HCT116 (cell line): ENCODE data around the gene GARIN3. TPM values are rescaled to one million over a fixed set of nuclear protein-coding genes. Genes with fewer than 3 reads are reported as not detected.

Experiments used
- ATAC-seq: fragments of 200-7000 bp; cut with Tn5 transposase; 2 replicates; pipeline ENCODE4 v1.9.1; 2020; ENCODE audit warnings: mild to moderate bottlenecking, moderate library complexity
- BruUV-seq: library from RNA; stranded (reverse); fragments of 400-500 nt; replicated peaks from 2 replicates; lab custom pipeline; 2021; lab: Mats Ljungman, UMichigan
- CTCF ChIA-PET: fragments of 300-600 bp; sonication (Branson Sonifier 250); formaldehyde crosslinking; loops from one replicate; lab custom pipeline; 2021; ENCODE audit warnings: antibody characterized with exemption; lab: Charles Lee
- POLR2A ChIA-PET: fragments of 300-600, 350-600 bp; sonication (Branson Sonifier 250); formaldehyde crosslinking; loops from one replicate; lab custom pipeline; 2021; ENCODE audit warnings: antibody characterized with exemption; lab: Charles Lee
- RAD21 ChIA-PET, 2 experiments: fragments of 300-600 bp; sonication (Branson Sonifier 250); formaldehyde crosslinking; loops; one replicate each; lab custom pipeline; 2023; ENCODE audit warnings: low total read pairs in 2 of 2; ENCODE audit not compliant: uncharacterized antibody in 2 of 2, unreplicated experiment in 2 of 2, low non-redundant PET in 1 of 2; lab: Charles Lee
- DNase-seq: peaks from one replicate; pipeline ENCODE4 v3.0.0-alpha.2; 2010; ENCODE audit warnings: low read depth, low spot score
- H2AFZ ChIP-seq: fragments of 200-600 bp; shearing (Covaris generic), sonication (generic); 2 replicates; pipeline ENCODE4 v1.6.1; 2017; ENCODE audit warnings: low read depth, mixed run types, mixed read lengths, antibody characterized with exemption, low read length; ENCODE audit not compliant: poor library complexity, severe bottlenecking
- H3K27ac ChIP-seq: 2 replicates; pipeline ENCODE4 v1.5.1; 2012; ENCODE audit warnings: low read depth, low read length
- H3K27me3 ChIP-seq: fragments of 200-600 bp; sonication (generic); 2 replicates; pipeline ENCODE4 v1.6.1; 2016; ENCODE audit warnings: mixed run types, low read length, mixed read lengths; ENCODE audit not compliant: insufficient read depth
- H3K36me3 ChIP-seq, 2 experiments: fragments of 200-500 bp in 1 of 2; fragments of 200-600 bp in 1 of 2; sonication (Bioruptor generic) in 1 of 2; sonication (generic) in 1 of 2; 2 replicates each; pipeline versions ENCODE4 v1.5.1 to v1.6.1; 2014 to 2016; ENCODE audit warnings: low read length in 2 of 2, inconsistent platforms in 1 of 2, mixed read lengths in 1 of 2, mixed run types in 1 of 2; ENCODE audit not compliant: insufficient read depth in 2 of 2, control insufficient read depth in 1 of 2
- H3K4me1 ChIP-seq, 2 experiments: fragments of 200-600 bp in 1 of 2; sonication (generic) in 1 of 2; 2 replicates each; pipeline versions ENCODE4 v1.5.1 to v1.6.1; 2012 to 2017; ENCODE audit warnings: low read length in 2 of 2, inconsistent platforms in 1 of 2, mild to moderate bottlenecking in 1 of 2, mixed read lengths in 1 of 2, mixed run types in 1 of 2, moderate library complexity in 1 of 2; ENCODE audit not compliant: insufficient read depth in 2 of 2, control insufficient read depth in 1 of 2
- H3K4me2 ChIP-seq: fragments of 200-600 bp; sonication (generic); 2 replicates; pipeline ENCODE4 v1.6.1; 2017; ENCODE audit warnings: mixed run types, low read length, mixed read lengths
- H3K4me3 ChIP-seq, 2 experiments: fragments of 200-600 bp in 1 of 2; sonication (generic) in 1 of 2; replicated peaks in 1 of 2; 2 replicates each; pipeline ENCODE4 v1.5.1; 2011 to 2016; ENCODE audit warnings: low read length in 2 of 2, control low read depth in 1 of 2, low read depth in 1 of 2, mild to moderate bottlenecking in 1 of 2, mixed read lengths in 1 of 2, mixed run types in 1 of 2
- H3K79me2 ChIP-seq: fragments of 200-600 bp; sonication (generic); 2 replicates; pipeline ENCODE4 v1.6.1; 2017; ENCODE audit warnings: mild to moderate bottlenecking, mixed run types, low read length, moderate library complexity, mixed read lengths; ENCODE audit not compliant: insufficient read depth
- H3K9ac ChIP-seq: fragments of 200-600 bp; sonication (generic); 2 replicates; pipeline ENCODE4 v1.6.1; 2016; ENCODE audit warnings: low read length, mixed read lengths
- H3K9me2 ChIP-seq: fragments of 200-600 bp; sonication (generic), shearing (Covaris generic); 2 replicates; pipeline ENCODE4 v1.6.1; 2017; ENCODE audit warnings: mixed run types, mild to moderate bottlenecking, moderate library complexity; ENCODE audit not compliant: insufficient read depth
- H3K9me3 ChIP-seq, 2 experiments: fragments of 200-500 bp in 1 of 2; fragments of 200-600 bp in 1 of 2; sonication (Bioruptor generic) in 1 of 2; sonication (generic) in 1 of 2; 2 replicates each; pipeline ENCODE4 v1.6.1; 2014 to 2017; ENCODE audit warnings: low read length in 2 of 2, mixed read lengths in 2 of 2, inconsistent platforms in 1 of 2, low read depth in 1 of 2, mild to moderate bottlenecking in 1 of 2, mixed run types in 1 of 2, moderate library complexity in 1 of 2; ENCODE audit not compliant: control insufficient read depth in 1 of 2, insufficient read depth in 1 of 2
- H4K20me1 ChIP-seq: fragments of 200-600 bp; sonication (generic), shearing (Covaris generic); 2 replicates; pipeline ENCODE4 v1.6.1; 2017; ENCODE audit warnings: mixed run types, mild to moderate bottlenecking, moderate library complexity; ENCODE audit not compliant: insufficient read depth
- intact Hi-C: fragments of 100-400 bp; cut with micrococcal nuclease; formaldehyde crosslinking; loops from 2 replicates; pipeline ENCODE4 v1.10.0; 2022
- total RNA-seq: library from RNA; stranded (reverse); gene quantifications from one replicate; pipeline ENCODE4 v1.2.1, GENCODE V29; 2021; ENCODE audit not compliant: unreplicated experiment
- TF ChIP-seq, protein P1 (sequence below), 3 experiments: fragments of 200-600 bp in 1 of 3; sonication (generic) in 1 of 3; IDR thresholded peaks in 2 of 3; conservative IDR thresholded peaks in 1 of 3; 2 replicates each; pipeline ENCODE4 v1.5.1; 2012 to 2017; ENCODE audit warnings: low read depth in 2 of 3, low read length in 2 of 3, antibody characterized with exemption in 1 of 3, borderline replicate concordance in 1 of 3, control low read depth in 1 of 3, mild to moderate bottlenecking in 1 of 3, mixed read lengths in 1 of 3, mixed run types in 1 of 3, moderate library complexity in 1 of 3; ENCODE audit not compliant: insufficient read depth in 1 of 3
- TF ChIP-seq, protein P2 (sequence below): IDR thresholded peaks from 2 replicates; pipeline ENCODE4 v1.6.1; 2012; ENCODE audit warnings: low read depth

Gene GARIN3
- total RNA-seq, 1 experiment from 2014 or later: not detected

DNA sequence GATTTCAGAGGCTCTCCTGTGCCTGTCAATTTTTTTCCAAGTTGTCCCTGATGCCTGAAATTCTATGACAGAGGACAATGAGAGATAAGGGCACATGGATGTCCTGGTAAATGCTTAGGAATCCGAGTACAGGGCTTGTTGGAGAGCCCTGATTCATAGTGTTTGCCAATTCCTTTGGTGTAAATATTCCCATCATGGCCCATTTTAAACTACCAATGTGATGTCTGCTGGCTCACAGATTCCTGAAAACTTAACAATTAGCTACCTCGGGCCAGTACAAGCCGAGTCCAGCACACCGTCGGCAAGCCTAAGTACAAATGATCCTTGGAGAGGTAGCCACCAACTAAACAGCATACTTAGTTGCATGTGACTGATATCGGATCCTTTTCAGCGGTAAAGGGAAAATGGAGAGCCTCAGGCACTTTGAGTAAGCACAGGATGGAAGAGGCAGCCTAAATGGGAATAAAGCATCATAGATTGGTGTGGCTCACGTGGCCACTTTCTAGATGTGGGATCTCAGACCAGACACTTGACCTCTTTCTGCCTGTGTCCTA, 18.1 kb upstream of the GARIN3 start:
- Histone ChIP-seq H4K20me1 (no peaks in the 10 kb centered on the region), H3K27ac (no peak overlapping the region), H3K4me2 (no peak overlapping the region), H3K4me1 (no peaks in the 10 kb centered on the region), H3K9ac (no peak overlapping the region), H3K9me2 (no peaks in the 10 kb centered on the region), H2AFZ (no peak overlapping the region), H3K36me3 (no peaks in the 10 kb centered on the region), H3K27me3 (peaks cover 55% of the 10 kb centered on the region), H3K4me3 (no peak overlapping the region), H3K79me2 (no peaks in the 10 kb centered on the region), H3K9me3 (no peaks in the 10 kb centered on the region)
- ChIA-PET POLR2A (no interaction called here), CTCF (no interaction called here), RAD21 (no interaction called here)
- ATAC-seq: no peak
- TF ChIP-seq, protein P1, sequence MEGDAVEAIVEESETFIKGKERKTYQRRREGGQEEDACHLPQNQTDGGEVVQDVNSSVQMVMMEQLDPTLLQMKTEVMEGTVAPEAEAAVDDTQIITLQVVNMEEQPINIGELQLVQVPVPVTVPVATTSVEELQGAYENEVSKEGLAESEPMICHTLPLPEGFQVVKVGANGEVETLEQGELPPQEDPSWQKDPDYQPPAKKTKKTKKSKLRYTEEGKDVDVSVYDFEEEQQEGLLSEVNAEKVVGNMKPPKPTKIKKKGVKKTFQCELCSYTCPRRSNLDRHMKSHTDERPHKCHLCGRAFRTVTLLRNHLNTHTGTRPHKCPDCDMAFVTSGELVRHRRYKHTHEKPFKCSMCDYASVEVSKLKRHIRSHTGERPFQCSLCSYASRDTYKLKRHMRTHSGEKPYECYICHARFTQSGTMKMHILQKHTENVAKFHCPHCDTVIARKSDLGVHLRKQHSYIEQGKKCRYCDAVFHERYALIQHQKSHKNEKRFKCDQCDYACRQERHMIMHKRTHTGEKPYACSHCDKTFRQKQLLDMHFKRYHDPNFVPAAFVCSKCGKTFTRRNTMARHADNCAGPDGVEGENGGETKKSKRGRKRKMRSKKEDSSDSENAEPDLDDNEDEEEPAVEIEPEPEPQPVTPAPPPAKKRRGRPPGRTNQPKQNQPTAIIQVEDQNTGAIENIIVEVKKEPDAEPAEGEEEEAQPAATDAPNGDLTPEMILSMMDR (IDR thresholded peaks at IDR 0.05 in 2 of 3, conservative IDR thresholded peaks at IDR 0.05 in 1 of 3; ENCODE audit: borderline replicate concordance in 1 of 3, insufficient read depth in 1 of 3, low read depth in 2 of 3, low read length in 2 of 3): no peak
- TF ChIP-seq, protein P2, sequence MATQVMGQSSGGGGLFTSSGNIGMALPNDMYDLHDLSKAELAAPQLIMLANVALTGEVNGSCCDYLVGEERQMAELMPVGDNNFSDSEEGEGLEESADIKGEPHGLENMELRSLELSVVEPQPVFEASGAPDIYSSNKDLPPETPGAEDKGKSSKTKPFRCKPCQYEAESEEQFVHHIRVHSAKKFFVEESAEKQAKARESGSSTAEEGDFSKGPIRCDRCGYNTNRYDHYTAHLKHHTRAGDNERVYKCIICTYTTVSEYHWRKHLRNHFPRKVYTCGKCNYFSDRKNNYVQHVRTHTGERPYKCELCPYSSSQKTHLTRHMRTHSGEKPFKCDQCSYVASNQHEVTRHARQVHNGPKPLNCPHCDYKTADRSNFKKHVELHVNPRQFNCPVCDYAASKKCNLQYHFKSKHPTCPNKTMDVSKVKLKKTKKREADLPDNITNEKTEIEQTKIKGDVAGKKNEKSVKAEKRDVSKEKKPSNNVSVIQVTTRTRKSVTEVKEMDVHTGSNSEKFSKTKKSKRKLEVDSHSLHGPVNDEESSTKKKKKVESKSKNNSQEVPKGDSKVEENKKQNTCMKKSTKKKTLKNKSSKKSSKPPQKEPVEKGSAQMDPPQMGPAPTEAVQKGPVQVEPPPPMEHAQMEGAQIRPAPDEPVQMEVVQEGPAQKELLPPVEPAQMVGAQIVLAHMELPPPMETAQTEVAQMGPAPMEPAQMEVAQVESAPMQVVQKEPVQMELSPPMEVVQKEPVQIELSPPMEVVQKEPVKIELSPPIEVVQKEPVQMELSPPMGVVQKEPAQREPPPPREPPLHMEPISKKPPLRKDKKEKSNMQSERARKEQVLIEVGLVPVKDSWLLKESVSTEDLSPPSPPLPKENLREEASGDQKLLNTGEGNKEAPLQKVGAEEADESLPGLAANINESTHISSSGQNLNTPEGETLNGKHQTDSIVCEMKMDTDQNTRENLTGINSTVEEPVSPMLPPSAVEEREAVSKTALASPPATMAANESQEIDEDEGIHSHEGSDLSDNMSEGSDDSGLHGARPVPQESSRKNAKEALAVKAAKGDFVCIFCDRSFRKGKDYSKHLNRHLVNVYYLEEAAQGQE: no peak
- intact Hi-C loops: no loop called here
- no TSS peak for BruUV-seq
- no peak for DNase-seq
